ENCODE measurements around the gene SLC22A12.
"Not testable (repeated sequence)": the region's sequence is repeated elsewhere in the genome, so short reads cannot be mapped to it uniquely, and the experiment has no call there.

SLC22A12 gene

DNA sequence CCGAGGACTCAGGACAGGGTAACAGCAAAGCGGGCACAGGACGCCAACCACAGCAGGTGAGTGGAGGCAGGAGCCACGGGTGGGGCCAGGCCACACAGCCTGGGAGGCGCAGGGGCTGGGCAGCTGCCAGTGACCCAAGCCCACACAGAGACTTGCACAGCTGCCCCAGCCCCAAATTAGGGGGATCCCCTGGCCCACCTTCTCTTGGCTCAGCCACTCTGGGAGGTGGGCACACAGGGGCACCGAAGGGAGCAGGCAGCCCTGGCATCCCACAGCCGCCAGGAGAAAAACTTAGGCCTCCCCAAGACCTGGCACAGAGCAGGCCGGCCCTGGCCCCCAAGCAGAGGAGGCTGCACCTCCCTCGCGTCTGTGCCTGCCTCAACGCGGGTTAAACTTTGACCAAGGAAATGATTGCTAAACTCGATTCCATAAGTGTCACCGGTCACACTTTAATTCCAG, at the start of gene SLC22A12:
TSS of gene SLC22A12 (plus strand) at position 458 of the 459 bp plus-strand sequence. CDS start 337 bp downstream, outside the sequence.
- DNase-seq: no peak

DNA sequence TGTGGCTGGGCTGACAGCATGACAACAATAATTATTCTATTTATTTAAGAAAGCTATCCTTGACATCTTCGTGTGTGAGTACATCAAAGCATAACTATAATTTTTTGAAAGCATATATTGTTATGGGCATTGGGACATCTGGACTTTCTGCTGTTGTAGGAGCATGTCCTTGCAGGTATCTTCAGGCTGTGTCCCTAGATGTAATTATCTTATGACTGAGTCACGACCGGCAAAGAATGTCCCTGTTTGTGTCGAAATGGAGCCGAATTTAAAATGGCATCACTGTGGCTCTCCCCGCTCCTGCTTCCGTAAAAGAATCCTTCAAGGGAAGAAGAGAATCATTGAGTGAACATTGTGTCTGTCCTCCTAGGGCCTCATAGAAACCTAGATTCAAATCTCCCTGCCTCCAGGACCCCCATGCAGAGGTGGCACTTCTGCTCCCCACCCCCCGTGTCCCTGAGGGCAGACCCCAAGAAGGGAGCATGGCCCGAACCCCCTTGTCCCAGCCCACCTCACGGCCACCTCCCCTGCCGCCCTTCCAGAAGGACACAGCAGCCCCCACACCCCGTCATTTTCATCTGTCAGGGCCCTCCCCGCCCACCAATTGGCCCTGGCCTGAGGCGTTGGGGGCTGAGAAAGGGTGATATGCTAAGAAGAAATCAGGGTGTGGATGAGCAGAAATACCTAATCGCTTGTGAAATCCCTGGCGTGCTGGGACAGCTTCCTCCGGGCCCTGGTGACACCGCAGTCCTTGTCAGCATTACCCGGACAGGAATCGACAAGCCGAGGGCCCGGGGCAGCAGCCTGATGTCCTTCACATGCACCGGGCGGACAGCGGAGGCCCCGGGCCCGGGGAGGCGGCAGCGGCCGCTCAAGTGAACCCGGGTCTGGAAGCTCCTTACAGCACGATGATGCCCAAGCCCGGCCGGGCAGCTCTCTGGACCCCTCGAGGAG, 48.6 kb upstream of the SLC22A12 start:
- DNase-seq: no peak

DNA sequence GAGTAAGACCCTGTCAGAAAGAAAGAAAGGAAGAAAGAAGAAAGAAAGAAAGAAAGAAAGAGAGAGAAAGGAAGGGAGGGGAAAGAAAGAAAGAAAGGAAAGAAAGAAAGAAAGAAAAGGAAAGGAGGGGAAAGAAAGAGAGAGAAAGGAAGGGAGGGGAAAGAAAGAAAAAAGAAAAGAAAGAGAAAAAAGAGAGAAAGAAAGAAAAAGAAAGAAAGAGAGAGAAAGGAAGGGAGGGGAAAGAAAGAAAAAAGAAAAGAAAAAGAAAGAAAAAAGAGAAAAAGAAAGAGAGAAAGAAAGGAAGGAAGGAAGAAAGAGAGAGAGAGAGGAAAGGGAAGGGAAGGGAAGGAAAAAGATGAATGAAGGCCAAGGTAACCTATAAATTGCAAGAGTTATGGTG, 47.2 kb upstream of the SLC22A12 start:
- no peak for DNase-seq

DNA sequence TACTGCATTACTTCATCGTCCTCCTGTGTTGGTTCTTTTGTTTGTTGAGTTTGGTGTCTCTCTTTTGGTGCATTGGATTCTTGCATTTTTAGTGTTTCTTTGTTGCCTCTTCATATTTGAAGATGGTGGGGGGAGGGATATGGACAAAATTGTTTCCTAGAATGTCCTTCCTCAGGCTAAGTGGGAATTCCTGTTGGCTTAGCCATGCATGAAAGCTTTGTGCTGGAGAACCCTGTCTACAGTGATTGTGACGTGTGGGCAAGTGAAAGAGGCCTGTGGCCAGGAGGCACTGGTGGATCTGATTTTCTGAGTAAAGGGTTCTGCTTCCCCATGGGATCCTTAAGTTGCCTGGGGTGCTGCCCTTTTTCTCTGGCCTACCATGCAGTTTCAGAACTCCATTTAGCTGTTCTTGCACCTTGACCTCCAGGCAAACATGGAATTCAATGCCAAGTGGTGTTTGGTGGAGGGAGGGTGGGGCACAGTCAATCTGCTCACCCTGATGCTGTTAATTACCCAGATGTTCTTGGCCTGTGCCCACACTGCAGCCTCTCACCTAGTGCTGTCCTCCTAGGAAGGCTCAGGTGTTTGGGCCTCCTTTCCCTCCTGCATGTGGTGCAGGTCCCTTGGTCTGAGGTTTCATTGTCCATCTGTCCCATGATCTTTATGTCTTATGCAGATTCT, 46.3 kb upstream of the SLC22A12 start:
- no peak for DNase-seq

DNA sequence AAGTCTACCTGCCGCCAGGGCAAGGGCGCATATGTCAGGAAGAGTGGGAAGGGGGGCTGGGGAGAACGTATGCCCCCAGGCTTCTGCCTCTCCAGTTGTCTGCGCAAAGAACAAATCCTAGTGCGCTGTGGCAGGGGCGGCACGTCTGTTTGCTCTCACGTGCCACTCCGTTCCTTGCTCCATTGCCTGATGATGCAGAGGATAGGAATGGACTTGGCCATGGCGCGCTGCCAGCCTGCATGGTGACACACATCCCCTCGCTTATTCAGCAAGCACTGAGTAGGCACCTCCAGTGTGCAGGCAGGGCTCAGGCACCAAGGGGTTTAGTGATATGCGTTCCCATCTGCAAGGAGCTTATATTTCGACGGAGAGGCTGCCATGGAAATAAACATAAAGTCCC, 45.4 kb upstream of the SLC22A12 start:
- no peak for DNase-seq

DNA sequence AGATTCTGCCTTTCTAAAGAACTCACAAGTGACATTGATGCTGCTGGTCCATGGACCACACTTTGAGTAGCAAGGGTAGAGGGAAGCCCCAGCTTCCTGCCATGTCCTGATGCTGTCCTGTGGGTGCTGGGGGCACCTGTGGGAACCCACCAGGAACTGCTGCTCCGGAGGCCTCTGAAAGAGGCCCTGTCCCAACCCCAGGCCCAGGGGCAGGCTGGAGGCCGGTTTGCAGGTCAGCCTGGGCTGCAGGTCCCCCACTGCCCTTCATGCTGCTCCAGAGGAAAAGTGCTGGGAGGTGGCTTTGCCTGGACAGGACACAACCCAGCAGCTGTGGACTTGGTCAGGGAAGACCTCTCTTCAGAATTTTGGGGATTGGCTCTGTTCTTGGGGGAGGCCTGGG, 44.8 kb upstream of the SLC22A12 start:
- DNase-seq: no peak

DNA sequence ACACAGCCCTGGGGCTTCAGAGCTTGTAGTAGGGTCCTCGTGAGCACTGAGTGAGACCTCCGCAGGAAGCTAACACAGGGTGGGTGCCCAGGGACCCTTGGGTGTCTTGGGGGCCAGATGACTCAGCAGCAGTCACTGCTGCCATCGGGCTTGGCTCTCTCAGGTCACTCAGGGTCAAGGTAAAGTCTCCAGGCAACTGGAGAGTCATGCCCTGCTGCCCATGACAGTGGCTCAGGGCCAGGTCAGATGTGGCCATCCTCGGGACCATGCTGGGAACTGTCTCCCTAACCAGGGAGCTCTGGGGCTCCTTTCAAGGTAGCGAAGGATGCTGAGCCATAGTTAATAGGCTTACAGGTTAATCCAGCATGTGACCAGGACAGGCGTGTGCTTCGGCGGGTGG, 44.4 kb upstream of the SLC22A12 start:
- DNase-seq: no peak

DNA sequence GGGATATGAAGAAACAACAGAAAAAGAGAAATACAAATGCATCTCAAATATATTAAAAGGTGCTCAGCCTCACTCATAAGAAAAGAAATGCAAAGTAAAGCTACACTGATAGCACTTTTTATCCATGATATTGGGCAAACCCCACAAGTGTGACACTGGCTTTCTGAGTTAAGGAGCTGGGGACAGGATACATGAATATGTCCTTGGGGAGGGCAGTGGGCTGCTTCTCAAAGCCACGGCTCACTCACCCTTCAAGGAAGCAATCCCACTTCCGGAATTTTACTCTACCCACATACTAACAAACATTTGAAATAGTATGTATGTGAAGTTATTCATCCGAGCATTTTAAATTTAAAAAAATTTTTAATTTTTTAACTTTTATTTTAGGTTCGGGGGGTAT, 41.1 kb upstream of the SLC22A12 start:
- DNase-seq: no peak

DNA sequence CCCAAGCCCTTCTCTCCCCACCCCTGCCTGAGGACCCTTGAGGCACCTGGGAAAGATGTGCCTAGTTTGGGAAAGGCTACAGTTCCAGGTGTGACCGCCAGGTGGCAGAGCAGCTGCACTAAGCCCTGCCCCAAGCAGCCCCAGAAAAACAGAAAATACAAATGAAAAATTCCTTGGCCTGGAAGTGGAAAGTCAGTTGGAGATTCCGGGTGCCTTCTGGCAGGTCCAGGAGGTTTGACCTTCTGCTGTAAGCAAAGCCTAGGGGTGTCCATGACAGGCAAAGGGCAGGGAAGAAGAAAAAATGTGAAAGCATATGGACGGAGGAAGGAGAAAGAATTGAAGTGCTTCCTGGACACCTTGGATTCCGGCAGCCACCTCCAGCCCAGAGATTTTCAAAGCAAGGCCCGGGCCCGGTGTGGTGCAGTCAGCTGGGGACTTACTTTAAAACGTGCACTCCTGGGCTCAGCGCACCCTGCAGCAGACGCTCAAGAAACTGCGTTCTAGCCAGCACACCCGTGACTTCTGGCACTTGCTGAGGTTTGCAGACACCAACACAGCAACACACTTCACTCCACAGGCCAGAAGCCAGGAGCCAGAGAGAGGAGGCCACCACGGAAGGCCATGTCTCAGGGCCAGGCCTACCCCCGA, 37.3 kb upstream of the SLC22A12 start:
- peak; percentile 15 for DNase-seq

DNA sequence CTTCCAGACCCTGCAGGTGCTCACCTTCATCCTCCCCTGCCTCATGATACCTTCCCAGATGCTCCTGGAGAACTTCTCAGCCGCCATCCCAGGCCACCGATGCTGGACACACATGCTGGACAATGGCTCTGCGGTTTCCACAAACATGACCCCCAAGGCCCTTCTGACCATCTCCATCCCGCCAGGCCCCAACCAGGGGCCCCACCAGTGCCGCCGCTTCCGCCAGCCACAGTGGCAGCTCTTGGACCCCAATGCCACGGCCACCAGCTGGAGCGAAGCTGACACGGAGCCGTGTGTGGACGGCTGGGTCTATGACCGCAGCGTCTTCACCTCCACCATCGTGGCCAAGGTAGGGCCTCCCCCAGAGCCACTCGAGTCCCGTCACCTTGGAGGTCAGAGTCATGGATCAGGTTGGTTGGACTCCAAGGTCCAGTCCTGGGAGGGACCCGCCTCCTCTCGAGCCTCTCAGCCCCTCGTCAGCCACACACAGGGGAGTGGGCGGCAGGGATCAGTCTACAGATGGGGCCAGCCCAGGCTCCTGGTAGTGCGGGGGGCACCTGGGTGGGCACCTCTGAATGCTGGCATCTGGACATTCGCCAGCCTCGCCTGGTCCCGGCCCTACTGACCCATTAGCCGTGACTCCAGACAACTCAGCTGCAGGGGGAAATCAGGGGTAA, 34.8 kb upstream of the SLC22A12 start:
- DNase-seq: no peak

DNA sequence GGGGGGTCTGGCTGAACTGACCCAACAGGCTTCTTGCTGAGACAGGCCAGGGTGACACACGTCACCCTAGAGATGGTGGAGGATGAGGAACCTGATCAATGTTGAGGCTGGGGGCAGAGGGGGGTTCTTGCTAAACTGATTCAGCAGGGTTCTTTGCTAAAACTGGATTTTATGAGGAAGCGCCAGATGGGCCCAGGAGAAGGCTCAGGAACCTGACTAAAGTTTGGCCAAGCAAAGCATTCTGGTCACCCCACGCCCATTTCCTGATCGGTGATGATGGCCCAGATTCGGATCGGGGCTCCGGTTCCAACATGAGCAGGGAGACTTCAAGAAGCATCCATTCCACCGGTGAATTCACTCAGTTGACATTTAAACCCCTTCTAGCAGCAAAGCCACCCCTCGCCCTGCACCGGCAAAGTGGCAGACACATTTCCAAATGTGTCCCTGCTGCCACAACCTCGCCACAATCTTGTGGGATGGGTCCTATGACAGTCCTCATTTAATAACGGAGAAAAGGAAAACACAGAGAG, 34.2 kb upstream of the SLC22A12 start:
- no peak for DNase-seq

DNA sequence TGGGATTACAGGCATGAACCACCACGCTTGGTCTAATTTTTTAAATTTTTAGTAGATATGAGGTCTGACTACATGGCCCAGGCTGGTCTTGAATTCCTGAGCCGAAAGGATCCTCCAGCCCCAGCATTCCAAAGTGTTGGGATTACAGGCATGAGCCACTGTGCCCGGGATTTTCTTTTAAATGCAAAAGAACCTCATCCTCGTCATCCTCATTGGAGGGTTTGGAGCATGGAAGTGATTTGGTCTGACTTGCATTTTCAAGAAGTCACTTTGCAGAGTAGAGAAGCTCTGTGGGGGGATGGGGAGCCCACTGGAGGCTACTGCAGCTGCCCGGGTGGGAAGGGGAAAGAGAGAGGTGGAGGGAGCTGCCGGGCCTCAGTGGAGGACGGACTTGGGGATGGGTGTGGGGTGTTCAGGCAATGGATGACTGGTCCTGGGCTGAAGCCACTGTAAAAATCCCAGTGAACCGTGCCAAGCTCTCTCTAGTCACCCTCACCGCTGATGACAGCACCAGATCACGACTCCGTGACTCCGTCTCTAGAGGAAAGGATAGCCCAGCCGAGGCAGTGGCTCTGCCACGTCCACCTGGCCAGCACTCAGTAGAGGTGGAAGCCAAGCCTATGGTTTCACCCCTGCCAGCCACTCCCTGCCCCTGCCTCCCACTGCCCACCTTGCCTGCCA, 32.8 kb upstream of the SLC22A12 start:
- DNase-seq: no peak

DNA sequence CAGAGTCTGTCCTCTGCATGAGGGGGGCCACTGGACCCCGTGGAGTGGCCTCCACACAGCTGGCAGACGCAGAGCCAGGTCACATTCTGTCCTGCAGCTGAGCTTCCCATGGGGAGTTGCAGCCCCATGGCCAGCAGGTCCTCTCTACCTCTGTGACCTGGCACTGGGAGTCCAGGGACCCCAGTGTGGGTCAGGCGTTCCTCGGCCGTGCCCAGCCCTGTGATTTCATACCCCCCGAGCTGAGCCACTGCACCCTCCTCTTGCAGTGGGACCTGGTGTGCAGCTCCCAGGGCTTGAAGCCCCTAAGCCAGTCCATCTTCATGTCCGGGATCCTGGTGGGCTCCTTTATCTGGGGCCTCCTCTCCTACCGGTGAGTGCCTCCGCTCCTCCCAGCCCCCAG, 32.2 kb upstream of the SLC22A12 start:
- no peak for DNase-seq

DNA sequence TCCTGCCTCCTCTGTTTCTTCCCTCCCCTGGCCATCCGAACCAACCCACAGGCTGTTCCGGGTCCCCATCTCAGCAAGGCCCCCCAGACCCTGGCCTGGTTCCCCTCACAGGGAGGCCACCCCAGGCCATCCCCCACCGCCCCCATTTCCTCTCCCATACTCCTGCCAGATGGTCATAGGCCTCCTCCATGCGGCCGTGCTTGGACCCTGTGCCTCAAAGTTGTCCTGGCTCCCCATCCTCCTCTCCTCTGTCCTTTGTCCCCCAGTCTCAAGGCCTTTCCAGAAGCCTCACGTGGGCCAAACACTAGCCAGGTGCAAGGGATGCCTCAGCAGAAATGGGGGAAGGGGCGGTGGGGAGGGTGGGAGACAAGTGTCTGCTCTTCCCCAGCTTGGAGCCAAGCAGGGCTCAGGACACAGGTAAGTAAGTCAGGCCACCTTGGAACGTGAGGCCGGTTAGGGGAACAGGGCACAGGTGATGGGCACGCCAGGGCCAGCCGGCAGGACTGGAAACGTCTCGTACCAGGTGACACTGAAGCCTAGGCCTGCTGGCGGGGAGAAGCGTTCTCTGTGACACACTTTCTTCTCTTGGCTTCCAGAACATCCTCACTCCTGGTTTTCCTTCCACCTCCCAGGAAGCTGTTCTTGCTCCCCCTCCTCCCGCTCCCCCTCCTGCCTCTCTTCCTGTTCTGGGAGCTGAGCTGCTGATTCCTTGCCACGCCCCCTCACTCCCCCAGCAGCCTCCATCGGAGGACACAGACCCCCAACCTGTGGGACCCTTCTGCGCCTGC, 31.5 kb upstream of the SLC22A12 start:
- DNase-seq: no peak

DNA sequence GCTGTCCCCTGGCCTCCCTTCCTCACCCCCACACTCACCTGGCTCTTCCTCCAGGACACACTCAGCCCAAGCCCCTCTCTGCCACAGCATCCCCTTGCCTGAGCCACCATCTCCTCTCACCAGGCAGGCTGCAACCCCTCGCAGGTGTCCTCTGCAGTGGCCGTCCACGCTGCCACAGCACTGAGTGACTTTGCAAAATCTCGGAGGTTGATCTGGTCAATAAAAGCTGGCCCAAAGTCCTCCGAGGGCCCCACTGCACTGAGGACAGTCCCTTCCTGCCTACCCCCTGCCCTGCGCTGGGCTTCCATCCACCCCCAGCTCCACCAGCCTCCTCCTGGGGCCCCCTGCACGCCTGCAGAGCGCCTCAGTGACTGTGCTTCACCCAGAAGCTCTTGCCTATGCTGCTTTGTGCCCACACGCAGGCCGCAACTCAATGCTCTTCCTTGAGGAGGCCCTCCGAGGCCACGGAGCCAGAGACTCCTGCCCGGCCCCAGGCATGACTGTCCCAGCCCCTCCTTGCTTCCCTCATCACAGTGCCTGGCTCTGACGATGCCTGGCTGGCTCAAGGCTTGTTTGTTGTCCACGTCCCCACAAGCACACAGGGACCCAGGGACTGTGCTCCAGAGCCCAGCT, 30.8 kb upstream of the SLC22A12 start:
- no peak for DNase-seq

DNA sequence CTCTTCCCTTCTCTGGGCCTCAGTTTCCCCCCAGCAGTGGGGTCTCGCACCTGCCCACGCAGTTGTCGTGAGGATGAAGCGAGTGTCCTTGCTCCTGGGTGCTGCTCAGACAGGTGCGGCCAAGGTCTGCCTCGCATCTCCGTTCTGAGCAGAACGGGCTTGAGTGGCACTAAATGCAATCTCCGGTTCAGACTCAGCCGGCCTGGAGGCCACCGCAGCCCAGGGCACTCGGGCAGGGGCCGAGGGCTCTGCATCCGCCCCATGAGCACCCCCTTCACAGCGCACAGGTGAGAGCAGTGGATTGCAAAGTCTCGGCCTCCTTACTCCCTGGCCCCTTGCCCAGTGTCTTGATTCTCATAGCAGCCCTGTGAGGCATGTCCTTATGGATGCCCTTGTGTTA, 30.1 kb upstream of the SLC22A12 start:
- DNase-seq: no peak

DNA sequence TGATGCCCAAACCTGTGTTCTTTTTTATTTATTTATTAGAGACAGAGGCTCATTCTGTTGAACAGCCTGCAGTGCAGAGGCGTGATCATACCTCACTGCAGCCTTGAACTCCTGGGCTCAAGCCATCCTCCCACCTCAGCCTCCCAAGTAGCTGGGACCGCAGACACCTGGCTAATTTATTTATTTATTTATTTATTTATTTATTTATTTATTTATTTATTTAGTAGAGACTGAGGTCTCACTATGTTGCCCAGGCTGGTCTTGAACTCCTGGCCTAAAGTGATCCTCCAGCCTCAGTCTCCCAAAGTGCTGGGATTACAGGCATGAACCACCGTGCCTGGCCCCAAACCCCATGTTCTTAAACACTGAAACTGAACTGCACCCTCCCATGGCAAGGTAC, 29.6 kb upstream of the SLC22A12 start:
- not testable (repeated sequence) for DNase-seq

DNA sequence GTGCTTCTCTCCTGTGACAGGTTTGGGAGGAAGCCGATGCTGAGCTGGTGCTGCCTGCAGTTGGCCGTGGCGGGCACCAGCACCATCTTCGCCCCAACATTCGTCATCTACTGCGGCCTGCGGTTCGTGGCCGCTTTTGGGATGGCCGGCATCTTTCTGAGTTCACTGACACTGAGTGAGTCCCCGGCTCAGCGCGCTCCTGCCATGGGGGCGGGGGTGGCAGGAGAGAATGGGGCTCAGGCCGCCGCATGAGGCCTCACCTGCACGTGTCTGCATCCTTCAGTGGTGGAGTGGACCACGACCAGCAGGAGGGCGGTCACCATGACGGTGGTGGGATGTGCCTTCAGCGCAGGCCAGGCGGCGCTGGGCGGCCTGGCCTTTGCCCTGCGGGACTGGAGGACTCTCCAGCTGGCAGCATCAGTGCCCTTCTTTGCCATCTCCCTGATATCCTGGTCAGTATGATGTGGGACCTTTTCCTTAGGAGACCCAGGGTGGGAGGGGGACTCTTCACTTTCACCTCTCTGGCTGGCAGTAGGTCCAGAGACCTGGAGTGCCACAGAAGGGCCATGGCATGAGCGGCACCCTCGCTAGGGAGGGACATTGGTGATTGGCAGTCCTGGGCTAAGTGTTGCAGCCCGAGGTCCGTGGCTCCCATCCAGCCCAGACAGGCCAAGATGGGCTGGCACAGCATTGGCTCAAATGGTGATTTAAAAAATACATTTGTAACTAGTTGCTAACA, 28.9 kb upstream of the SLC22A12 start:
- DNase-seq: no peak

DNA sequence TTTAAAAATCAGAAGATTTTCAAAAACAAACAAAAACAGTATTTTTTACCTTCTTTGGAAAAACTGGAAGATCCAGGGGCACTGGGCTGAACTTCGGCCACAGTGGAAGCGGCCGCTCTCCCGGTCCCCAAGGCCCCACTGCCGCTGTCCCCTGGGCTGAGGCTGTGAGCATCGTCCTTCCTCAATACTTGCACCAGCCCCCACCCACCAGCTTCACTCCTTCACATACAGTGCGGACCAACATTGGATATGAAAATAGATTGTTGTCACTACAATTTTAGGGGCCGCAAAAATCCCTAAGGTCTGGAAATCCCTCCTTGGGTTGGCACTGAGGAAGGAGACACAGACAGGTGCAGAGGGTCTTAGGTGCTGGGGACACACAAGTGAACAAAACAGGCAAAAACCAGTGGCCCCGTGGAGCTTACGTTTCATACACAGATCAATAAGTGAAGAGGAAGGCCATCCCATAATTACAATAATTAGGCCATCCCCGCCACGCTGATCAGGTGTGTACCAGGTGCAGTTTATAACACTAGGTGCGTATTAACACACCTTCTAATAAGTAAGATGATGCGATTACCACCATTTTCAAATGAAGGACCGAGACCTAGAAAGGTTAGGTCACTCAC, 28.2 kb upstream of the SLC22A12 start:
- DNase-seq: no peak

DNA sequence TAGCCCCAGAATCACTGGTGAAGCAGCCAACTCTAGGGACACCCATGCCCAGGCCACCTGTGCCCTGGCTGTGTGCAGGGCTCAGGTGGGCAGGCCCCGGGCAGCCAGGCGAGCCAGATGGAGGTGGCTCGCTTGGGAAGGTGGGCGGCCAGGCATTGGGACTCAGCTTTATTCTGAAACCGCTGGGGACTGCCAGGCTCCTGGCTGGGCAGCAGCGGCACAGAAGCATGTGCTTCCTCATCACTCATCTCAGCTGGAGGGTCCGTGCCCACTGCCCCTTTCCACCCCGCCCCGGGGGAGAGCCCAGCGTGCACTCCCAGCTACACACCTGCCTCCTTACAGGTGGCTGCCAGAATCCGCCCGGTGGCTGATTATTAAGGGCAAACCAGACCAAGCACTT, 27.1 kb upstream of the SLC22A12 start:
- no peak for DNase-seq

Data from NCI-H774 (cell line).